Stimulated activated CD4-positive, alpha-beta T cell treated with anti-CD3 and anti-CD28 coated beads, Interleukin-12 subunit alpha, Interleukin-12 subunit beta, amount 100 ng/mL, for 24 hours (primary cell): ENCODE data around the gene DNAJC4.

Experiments used
- DNase-seq, 2 experiments: peaks; one replicate each; pipeline ENCODE4 v3.0.0-alpha.2; 2020; ENCODE audit warnings: low read depth in 2 of 2

The DNAJC4 gene

DNA sequence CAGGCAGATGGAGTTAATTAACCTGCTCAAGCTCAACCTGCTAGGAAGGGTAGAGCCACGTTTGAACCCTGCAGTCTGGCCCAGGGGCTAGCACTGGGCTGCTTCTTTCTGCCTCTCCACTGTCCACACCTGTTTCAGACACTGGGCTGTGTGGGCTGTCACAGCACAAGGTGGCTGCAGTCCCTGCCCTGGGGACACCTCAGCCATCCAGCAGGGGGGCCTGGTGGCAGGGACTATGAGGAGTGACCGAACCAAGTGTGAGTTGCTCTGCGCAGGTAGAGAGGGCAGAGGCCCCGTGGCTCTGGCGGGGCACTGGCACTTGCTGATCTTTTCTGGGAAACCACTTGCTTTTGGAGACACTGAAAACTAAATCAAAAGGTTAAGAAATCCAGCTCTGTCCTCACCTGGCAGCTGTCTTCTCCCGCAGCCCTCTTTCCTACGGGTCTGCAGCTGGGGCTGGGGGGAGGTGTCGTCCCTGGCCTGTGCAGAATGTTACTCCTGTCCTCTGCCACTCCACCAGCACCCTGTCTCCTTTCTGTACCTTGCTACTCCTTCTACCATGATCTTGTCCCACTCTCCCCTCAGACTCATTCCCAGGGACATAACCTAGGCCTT lies 48.3 kb downstream of the DNAJC4 start:
- DNase-seq = no peak

DNA sequence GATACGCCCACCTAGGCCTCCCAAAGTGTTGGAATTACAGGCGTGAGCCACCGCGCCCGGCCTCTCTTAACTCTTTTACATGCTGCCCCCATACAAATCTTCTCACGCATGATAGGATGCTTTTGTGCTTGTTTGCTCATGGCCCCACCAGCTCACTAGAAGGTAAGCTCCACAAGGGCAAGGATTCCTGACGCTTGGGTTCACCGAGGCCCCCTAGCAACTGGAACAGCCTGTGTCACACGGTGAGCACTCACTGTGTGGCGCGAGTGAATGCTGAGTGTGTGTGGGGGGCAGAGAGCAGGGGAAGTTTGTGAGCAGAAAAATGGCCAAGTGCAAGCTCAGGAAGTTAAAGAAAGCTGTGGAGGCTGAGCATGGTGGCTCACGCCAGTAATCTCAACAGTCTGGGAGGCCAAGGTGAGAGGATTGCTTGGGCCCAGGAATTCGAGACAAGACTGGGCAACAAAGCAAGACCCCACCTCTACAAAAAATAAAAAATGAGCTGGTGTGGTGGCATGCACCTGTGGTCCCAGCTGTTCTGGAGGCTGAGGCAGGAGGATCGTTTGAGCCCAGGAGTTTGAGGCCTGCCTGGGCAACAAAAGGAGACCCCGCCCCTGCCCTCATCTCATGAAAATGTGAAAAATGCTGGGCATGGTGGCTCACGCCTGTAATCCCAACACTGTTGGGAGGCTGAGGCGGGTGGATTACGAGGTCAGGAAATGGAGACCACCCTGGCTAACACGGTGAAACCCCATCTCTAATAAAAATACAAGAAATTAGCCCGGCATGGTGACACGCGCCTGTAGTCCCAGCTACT lies 51.8 kb downstream of the DNAJC4 start:
- DNase-seq = no peak

DNA sequence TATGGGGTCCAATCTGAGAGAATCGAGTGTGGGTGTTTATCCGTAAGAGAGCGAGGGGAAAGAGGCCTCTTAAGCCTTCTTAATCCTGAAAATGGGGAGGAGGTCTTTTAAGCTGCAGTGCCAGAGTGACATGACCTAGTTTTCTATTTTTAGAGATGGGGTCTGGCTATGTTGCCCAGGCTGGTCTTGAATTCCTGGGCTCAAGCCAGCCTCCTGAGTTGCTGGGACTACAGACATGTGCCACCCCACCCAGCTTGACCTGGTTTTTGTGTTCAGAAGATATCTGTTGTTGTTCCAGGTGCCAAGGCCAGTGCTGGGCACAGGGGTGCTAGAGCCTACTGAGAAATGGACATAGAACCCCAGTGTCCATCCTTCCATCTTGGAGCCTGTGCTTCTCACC lies 52.7 kb downstream of the DNAJC4 start:
- no peak for DNase-seq
